ENCODE measurements around the gene NUP37.

The NUP37 gene

GRCh38 chr12:102024765-102025164 is 95.1 kb downstream of the NUP37 start:
- no peak for DNase-seq

- no peak for DNase-seq
Measured at GRCh38 chr12:102023343-102023930, 96.5 kb downstream of the NUP37 start.

Data from CD4-positive, alpha-beta T cell treated with Interleukin-6 for 4 hours (primary cell).